Lower lobe of right lung (tissue), 2 donors: ENCODE data around the gene MAD1L1. TPM values are rescaled to one million over a fixed set of nuclear protein-coding genes. Genes with fewer than 3 reads are reported as not detected.

ENCODE experiments used
- ATAC-seq, 2 donors: fragments of 200-7000 bp; cut with Tn5 transposase; one replicate each; pipeline ENCODE4 v1.9.1; 2020 to 2022; ENCODE audit warnings: mild to moderate bottlenecking in 2 of 2, moderate library complexity in 2 of 2
- DNase-seq: peaks from one replicate; pipeline ENCODE4 v3.0.0-alpha.2; 2020
- H3K27ac ChIP-seq: fragments of 200-600 bp; one replicate; pipeline ENCODE4 v1.8.0; 2022
- H3K27me3 ChIP-seq: fragments of 200-600 bp; one replicate; pipeline ENCODE4 v1.8.0; 2022; ENCODE audit warnings: low read depth
- H3K36me3 ChIP-seq: fragments of 200-600 bp; one replicate; pipeline ENCODE4 v1.8.0; 2022; ENCODE audit warnings: mild to moderate bottlenecking
- H3K4me1 ChIP-seq: fragments of 200-600 bp; one replicate; pipeline ENCODE4 v1.8.0; 2022
- H3K4me3 ChIP-seq: fragments of 200-600 bp; one replicate; pipeline ENCODE4 v1.8.0; 2022; ENCODE audit warnings: mild to moderate bottlenecking
- H3K9me3 ChIP-seq: fragments of 200-600 bp; one replicate; pipeline ENCODE4 v1.8.0; 2022
- CTCF ChIP-seq: fragments of 200-600 bp; IDR thresholded peaks from one replicate; pipeline ENCODE4 v1.8.0; 2022; ENCODE audit warnings: antibody characterized with exemption, mild to moderate bottlenecking
- intact Hi-C: fragments of 100-400 bp; cut with DNase I; formaldehyde crosslinking; loops from one replicate; pipeline ENCODE4 v1.11.0; 2022
- total RNA-seq: library from RNA; stranded (reverse); fragmentation: NEBNext Ultra II Directional; extraction: Animal tissue kit (Norgen Biotek cat#: 25700); gene quantifications from one replicate; pipeline ENCODE4 v1.2.1, GENCODE V29; 2021
- donor health status: DM: no; HTN: yes; CAD: no; lungs with severe emphysema.

The MAD1L1 gene
- total RNA-seq, 1 donor from 2014 or later, result 44.5 TPM

GRCh38 chr7:2126621-2127020, 106.1 kb downstream of the MAD1L1 start:
- H3K9me3 ChIP-seq, result no peaks in the 10 kb centered on the region
- TF ChIP-seq CTCF, result no peak
- no peak for ATAC-seq
- H3K4me3 ChIP-seq, result no peak overlapping the region
- intact Hi-C loops, result no loop called here
- DNase-seq, result no peak
- H3K27ac ChIP-seq, result no peak overlapping the region
- H3K36me3 ChIP-seq, result peaks cover 14% of the 10 kb centered on the region
- H3K4me1 ChIP-seq, result no peaks in the 10 kb centered on the region
- H3K27me3 ChIP-seq, result no peaks in the 10 kb centered on the region

GRCh38 chr7:2125931-2126330, 106.8 kb downstream of the MAD1L1 start:
- Histone ChIP-seq H3K4me1 (peaks cover 4% of the 10 kb centered on the region), H3K36me3 (peaks cover 16% of the 10 kb centered on the region), H3K4me3 (no peak overlapping the region), H3K27me3 (no peaks in the 10 kb centered on the region), H3K27ac (no peak overlapping the region), H3K9me3 (no peaks in the 10 kb centered on the region)
- no peak for TF ChIP-seq CTCF
- no peak for DNase-seq
- ATAC-seq, result no peak
- intact Hi-C loops, result no loop called here

GRCh38 chr7:2124604-2125345, 108.0 kb downstream of the MAD1L1 start:
- no peak overlapping the region for H3K27ac ChIP-seq
- H3K4me1 ChIP-seq, result peaks cover 15% of the 10 kb centered on the region
- ATAC-seq (no peak), DNase-seq (no peak)
- H3K4me3 ChIP-seq, result no peak overlapping the region
- H3K27me3 ChIP-seq, result no peaks in the 10 kb centered on the region
- intact Hi-C loops, result no loop called here
- peaks cover 19% of the 10 kb centered on the region for H3K36me3 ChIP-seq
- H3K9me3 ChIP-seq, result no peaks in the 10 kb centered on the region
- no peak for TF ChIP-seq CTCF

GRCh38 chr7:2123916-2124315, 108.8 kb downstream of the MAD1L1 start:
- no peak for ATAC-seq
- peaks cover 21% of the 10 kb centered on the region for H3K4me1 ChIP-seq
- H3K4me3 ChIP-seq, result no peak overlapping the region
- H3K9me3 ChIP-seq, result no peaks in the 10 kb centered on the region
- no peak for DNase-seq
- no peaks in the 10 kb centered on the region for H3K27me3 ChIP-seq
- H3K36me3 ChIP-seq, result peaks cover 19% of the 10 kb centered on the region
- no peak for TF ChIP-seq CTCF
- H3K27ac ChIP-seq, result no peak overlapping the region
- intact Hi-C loops, result no loop called here

GRCh38 chr7:2123360-2123759, 109.4 kb downstream of the MAD1L1 start:
- Histone ChIP-seq H3K27me3 (no peaks in the 10 kb centered on the region), H3K27ac (no peak overlapping the region), H3K36me3 (peaks cover 19% of the 10 kb centered on the region), H3K4me1 (peaks cover 21% of the 10 kb centered on the region), H3K4me3 (no peak overlapping the region), H3K9me3 (no peaks in the 10 kb centered on the region)
- DNase-seq, result no peak
- ATAC-seq, result peak in 1 of 2 donors; percentile 25
- intact Hi-C loops, result no loop called here
- TF ChIP-seq CTCF, result no peak
